Mesenteric fat pad (tissue), 1 donor: ENCODE measurements around the gene PARVA. TPM values are rescaled to one million over a fixed set of nuclear protein-coding genes. Genes with fewer than 3 reads are reported as not detected.
"Not testable (repeated sequence)": the region's sequence is repeated elsewhere in the genome, so short reads cannot be mapped to it uniquely, and the experiment has no call there.

Experiments
- DNase-seq: peaks from one replicate; pipeline ENCODE4 v3.0.0-alpha.2; 2020; ENCODE audit warnings: low spot score
- long read RNA-seq: library from polyadenylated mRNA; unstranded; transcript quantifications from one replicate; pipeline ENCODE4 v2.0.0, GENCODE V29; 2020
- total RNA-seq: library from RNA; stranded (reverse); fragmentation: NEBNext Ultra II Directional; extraction: Animal tissue kit (Norgen Biotek cat#: 25700); gene quantifications from one replicate; pipeline ENCODE4 v1.2.1, GENCODE V29; 2021
- donor health status: DM: yes; HTN: yes; CAD: no.

Gene PARVA
- total RNA-seq: 223 TPM
- long read RNA-seq, full-length matches to known transcripts: 250 of 389 reads
- long read RNA-seq, partial matches to known transcripts: 55 of 389 reads
- long read RNA-seq, other reads (novel, unspliced or antisense): 84 of 389 reads

- no peak for DNase-seq
These were observed at the start of gene PARVA for GRCh38 chr11:12377106-12377823. TSS of gene PARVA (plus strand) at chr11:12377571. CDS start at chr11:12377648, 77 bp downstream.

- no peak for DNase-seq
These were observed 48.2 kb upstream of the PARVA start for GRCh38 chr11:12329169-12329568.

- DNase-seq: no peak
These were observed 47.6 kb upstream of the PARVA start for GRCh38 chr11:12329797-12330196.

DNA sequence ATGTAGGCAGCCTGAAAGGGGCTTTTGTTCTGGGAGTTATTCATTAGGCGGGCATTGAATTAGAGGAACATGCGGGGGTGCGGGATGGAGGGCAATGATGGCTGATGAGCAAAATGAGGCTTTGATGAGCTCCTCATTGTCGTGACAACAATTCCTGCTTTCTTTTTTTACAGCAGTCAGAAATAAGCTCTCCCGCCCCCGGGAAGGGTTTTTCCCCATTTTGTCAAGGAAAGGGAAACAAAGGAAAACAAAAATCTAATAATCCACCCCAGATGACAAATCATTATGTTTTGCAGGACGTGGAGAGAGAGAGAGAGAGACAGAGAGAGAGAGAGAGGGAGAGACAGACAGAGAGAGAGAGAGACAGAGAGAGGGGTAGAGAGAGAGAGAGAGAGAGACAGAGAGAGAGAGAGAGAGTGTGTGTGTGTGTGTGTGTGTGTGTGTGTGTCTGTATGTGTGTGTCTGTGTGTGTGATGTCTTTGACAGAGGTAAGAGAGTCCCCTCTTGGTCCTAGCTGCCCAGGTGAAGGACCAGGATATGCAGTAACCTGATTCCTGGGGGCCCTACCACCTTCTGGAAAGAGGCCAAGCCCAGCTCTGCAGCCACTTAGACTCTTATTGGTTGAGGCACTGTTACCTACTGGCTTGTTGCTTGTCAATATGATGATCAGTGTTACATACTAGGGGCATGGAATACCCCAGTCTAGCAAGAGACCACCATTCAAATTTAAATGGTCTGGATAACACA, 46.7 kb upstream of the PARVA start:
- no peak for DNase-seq

- no peak for DNase-seq
These were observed 46.0 kb upstream of the PARVA start for GRCh38 chr11:12331239-12331874.

DNA sequence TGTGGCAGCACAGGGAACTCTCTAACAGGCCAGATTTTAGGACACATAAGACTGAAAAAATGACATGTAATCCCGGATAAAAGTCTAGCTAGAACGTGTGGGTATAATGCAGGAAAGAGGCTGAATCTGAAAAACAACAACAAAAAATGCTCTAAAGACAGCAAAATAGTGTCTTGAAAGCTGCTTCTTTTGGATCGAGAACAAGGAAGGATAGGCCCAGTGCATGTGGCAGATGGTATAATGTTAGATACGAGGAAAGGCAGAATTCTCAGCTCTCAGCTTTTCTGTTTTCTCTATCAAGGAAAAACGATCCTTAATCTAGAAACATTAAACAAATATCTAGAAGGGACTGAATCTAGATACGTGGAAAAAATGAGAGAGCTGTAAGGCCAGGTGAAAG, 33.8 kb upstream of the PARVA start:
- DNase-seq: no peak

DNA sequence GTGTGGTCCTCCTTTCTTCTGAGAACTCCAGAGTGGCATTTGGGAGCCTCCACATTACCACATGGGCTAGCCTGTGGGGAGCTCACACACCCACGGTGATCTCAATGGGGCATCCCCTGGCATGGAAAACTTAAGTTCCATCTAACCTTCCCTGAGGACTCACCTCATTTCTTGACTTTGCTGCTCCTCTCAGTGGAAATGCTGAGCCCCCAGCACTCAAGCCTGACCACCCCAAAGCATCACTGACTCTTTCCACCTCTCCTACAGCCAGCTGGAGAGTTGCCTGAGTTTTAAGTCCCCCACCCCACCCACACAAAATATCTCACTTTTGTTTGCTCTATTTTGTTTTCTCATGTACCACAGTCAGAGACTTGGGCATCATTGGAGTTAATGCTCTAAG, 23.8 kb upstream of the PARVA start:
- no peak for DNase-seq

- no peak for DNase-seq
These were observed 22.4 kb upstream of the PARVA start for GRCh38 chr11:12354750-12355545.

DNA sequence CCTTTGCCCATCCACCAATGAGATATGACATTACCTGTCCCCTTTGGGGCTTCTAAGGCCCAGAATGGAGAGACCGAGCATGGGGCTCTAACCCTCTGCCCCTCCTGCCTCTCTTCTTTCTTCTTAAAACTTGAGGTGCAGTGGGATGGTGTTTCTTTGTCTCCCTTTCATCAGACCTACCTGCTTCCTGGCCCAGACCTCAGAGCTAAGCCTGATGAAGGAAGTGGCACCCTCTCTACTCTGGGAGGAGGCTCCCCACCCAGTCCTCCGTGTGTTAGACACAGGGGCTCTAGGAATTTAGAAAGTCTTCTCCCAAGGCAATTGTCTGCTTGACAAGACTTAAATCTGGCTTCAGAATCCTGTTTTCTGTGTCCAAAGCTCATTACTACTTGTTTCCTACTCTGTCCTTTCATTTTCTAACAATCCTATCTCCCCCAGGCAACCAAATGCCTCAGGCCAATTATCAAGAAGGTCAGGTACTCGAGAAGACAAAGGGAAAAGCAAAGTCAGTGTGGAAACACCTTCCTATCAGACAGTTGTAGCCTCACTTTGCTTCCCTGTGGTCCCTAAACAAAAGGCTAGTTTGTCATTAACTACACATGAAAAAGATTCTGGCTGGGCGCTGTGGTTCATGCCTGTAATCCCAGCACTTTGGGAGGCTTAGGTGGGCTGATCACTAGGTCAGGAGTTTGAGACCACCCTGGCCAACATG, 20.3 kb upstream of the PARVA start:
- DNase-seq: no peak

GRCh38 chr11:12357697-12358096, 19.7 kb upstream of the PARVA start:
- not testable (repeated sequence) for DNase-seq

DNA sequence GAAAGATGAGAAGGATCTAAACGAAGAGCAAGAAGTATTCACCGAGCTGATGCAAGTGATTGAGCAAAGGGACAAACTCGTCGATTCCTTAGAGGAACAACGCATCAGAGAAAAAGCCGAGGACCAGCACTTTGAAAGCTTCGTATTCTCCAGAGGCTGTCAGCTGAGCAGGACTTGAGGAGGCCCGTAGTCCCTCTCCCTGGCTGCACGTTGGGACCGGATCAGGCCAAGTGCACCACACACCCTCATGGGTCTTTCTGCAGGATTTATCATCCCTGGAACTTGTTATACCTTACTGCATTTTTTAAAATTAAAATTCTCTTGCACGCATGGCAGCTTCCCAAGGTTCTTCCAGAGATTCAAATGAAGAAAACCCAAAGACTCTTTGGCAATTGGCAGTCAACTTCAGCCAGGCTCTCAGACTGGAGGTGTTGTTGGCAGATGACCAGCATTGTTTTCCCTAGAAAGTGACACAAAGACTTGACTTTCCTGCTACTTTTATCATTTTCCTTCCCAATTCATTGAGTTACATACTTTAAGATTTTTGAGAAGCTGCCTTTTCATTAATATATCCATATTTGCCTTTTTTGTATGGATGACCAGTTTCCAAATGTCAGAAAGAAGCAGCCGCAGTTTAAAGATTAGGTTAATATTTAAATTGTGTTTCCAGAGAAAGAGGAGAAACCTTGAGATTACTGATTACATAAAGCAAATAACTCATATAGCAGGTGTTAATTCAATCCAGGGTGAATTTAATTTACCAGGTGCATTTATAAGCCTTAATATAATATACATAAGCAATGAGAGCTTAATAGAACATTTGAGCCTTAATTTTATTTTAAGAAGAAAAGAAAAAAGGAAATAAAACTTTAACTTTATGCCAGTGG, 18.8 kb upstream of the PARVA start:
- DNase-seq: no peak

DNA sequence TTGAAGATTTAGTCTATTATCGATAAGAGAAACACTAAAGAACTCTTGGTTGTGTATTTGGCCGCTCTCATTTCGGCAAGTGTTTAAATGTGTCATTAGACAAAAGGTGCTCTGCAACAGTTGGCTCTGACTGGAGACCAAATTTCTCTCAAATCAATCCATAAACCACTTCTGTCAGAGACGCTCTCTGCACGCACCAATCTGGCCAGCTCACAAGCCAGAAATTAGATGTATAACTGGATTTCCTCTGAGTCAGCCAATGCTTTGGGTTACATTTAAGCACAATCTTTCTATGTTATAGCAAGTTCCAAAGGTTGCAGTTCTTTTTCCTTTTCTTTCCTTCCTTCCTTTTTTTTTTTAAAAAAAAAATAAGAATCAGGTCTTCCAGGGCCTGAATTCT, 17.6 kb upstream of the PARVA start:
- DNase-seq: no peak

GRCh38 chr11:12361682-12362081, 15.7 kb upstream of the PARVA start:
- DNase-seq: no peak

- DNase-seq: no peak
These were observed 14.5 kb upstream of the PARVA start for GRCh38 chr11:12362857-12363256.

- no peak for DNase-seq
These were observed 14.0 kb upstream of the PARVA start for GRCh38 chr11:12363373-12363772.

GRCh38 chr11:12365965-12366575, 11.3 kb upstream of the PARVA start:
- not testable (repeated sequence) for DNase-seq

GRCh38 chr11:12367057-12367456, 10.3 kb upstream of the PARVA start:
- DNase-seq: not testable (repeated sequence)

DNA sequence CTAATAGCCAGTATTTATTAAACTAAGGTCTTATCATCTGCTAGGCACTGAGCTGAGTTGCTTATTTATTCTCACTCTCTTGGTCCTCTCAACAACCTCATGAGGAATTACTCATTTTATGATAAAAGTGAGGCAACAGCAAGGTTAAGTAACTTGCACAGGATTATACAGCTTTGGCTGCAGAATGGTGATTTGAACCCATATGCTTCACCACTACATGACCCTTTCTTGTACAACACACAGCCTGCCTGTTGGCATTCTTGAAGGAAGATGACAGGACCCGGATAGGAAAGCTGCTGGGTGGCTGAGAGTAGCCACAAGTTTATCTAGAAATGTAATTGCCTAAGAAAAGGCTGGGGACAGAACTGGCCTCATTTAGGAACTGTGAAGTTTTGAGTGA, 5.3 kb upstream of the PARVA start:
- no peak for DNase-seq

GRCh38 chr11:12375720-12376119, 1.7 kb upstream of the PARVA start:
- DNase-seq: no peak
